GM11168 (cell line): ENCODE results near the gene PPP2CA.

Experiments
- in situ Hi-C: fragments of 300-500 bp; cut with MboI; formaldehyde crosslinking; loops from one replicate; pipeline ENCODE4 v1.12.0; 2022; ENCODE audit warnings: low sequenced_read_pairs; ENCODE audit not compliant: unreplicated experiment

PPP2CA gene

GRCh38 chr5:134206627-134207160 lies 19.2 kb downstream of the PPP2CA start:
- in situ Hi-C loops, result loop anchor here (10.0 kb wide), 1 partner anchor 158 kb away; the partner anchor contains the start of gene CDKL3

DNA sequence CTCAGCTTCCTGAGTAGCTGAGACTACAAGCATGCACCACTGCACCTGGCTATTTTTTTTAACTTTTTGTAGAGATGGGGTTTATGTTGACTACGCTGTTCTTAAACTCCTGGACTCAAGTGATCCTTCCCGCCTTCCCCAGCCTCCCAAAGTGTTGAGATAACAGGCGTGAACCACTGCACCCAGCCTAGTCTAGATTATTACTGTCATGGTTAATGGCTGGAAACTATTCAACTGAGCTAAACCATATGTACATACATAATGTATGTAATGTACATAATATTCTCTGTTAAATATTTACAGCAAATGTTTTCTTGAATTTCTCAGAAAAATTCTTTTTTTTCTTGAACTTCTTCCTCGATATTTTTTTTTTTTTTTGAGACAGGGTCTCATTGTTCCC lies 21.3 kb downstream of the PPP2CA start:
- in situ Hi-C loops, result loop anchor here (5.0 to 10.0 kb wide), 2 partner anchors 73 to 160 kb away; partner anchors contain the start of gene CDKL3

- in situ Hi-C loops, result loop anchor here (5.0 to 10.0 kb wide), 2 partner anchors 74 to 161 kb away; partner anchors contain the start of gene CDKL3
These were observed 22.2 kb downstream of the PPP2CA start for GRCh38 chr5:134203630-134204029.

GRCh38 chr5:134195666-134196065 lies 30.2 kb downstream of the PPP2CA start:
- in situ Hi-C loops, result loop anchor here (10.0 kb wide), 1 partner anchor 389 kb away; no protein-coding TSS in a partner anchor

DNA sequence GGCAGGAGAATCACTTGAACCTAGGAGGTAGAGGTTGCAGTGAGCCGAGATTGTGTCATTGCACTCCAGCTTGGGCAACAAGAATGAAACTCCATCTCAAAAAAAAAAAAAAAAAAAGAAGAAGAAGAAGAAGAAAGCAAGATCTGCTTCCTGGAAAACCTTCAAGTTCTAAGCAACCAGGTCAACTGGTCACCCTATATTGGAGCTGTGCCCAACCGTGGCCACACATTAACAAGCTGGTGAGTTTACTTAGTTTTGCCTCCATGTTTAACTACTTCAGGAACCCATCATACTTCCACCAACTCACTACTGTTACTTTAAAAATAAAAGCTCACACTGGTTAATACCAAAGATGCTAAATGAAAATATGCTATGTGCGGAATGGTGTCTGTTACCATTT lies 36.8 kb downstream of the PPP2CA start:
- in situ Hi-C loops, result loop anchor here (10.0 kb wide), 1 partner anchor 96 kb away; no protein-coding TSS in a partner anchor

GRCh38 chr5:134188092-134188491 lies 37.8 kb downstream of the PPP2CA start:
- in situ Hi-C loops, result loop anchor here (10.0 kb wide), 1 partner anchor 97 kb away; no protein-coding TSS in a partner anchor

DNA sequence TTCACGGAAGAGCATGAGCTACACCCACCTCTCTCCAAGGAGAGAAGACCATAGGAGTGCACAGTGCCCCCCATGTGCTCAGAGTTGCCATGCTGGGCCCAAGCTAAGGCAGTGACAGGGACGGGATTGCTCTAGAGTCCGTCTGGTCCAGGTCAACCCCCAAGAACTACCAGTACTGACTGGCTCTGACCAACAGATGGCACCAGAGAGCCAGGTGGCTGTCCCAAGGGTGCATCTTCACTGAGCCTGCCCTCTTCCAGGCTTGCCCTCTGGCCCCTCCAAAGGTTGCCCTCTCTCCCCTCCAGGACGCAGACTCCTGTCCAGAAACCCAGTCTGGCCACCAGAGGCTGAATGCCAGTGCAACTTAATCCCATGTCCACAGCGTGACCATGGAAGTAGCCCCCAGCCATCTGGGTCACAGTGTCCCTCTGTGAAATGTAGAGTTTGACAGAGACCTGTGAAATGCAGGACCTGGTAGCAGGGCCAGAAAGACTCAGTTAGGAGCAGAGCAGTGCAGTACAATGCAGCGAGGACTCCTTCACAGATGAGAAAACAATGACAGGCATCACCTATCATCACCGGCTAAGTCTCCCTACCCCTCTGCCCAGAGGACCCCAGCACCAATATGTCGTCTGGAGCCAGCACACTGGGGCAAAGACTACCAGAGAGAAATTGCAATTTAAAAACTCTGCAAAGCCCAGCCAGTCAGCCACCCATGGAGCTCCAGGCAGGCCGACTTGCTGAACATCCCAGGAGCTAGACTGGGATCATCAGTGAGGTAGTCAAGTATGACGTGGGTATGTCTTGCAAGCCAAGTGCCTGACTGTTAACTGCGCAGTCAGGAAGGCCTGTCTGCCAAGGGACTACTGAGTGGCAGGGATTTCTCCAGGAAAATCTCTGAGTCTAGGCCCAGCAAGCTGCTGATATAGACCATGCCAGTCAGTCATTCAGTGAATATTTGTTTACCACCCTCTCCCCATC lies 41.4 kb downstream of the PPP2CA start:
- in situ Hi-C loops, result loop anchor here (10.0 kb wide), 1 partner anchor 100 kb away; no protein-coding TSS in a partner anchor

DNA sequence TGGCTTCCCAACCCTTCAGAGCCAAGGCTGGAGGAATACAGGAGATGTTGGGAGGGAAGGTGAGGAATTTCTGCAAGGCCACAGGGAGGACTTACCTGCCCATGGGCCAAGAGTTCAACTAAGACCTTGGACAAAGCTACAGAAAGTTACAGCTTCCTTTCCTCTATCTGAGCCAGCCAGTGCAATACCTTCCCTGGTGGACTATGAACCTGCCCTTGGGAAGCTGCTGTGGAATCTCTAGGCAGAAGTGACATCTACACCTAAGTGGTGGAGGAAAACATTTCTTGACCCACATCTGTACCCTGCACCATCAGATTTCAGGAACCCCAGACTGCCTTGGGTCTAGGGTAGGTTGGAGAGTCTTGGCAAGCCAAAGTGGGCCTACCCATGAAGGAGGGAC lies 42.4 kb downstream of the PPP2CA start:
- in situ Hi-C loops, result loop anchor here (10.0 kb wide), 1 partner anchor 101 kb away; no protein-coding TSS in a partner anchor

GRCh38 chr5:134178096-134178419 lies 47.8 kb downstream of the PPP2CA start:
- in situ Hi-C loops, result no loop called here

DNA sequence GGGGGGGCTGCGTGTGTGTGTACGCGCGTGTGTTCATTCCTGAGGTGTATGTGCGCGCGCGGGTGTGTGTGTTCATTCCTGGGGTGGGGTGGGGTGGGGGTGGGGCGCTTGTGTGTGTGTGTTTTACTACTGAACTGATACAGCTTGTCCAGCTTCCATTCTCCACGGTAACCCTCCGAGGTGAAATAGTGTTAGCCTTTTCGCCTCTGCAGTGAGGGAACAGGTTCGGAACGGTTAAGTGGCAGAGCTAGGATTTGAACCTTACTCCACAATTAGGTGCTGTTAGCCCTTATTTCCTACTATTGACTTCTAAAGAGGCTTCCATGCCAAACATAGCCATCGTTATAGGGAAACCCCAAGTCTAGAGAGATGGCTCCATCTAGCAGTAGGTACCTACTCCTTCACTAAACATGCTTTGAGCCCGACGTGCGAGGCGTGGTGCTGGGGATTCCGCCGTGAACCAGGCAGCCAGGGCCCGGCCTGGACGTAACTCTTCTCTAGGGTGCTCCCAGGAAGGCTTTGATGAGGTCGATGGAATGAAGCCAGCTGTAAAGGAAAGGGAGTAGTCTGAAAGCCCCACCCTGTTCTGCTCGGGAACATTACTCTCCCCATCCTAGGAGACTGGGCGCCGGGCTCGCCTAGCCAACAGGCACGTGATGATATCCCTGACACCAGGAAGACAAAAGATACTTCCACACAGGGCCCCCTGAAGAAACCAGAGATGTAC lies 48.3 kb downstream of the PPP2CA start:
- in situ Hi-C loops, result no loop called here

- in situ Hi-C loops, result no loop called here
These were observed 49.1 kb downstream of the PPP2CA start, which contains the start of gene SKP1 for GRCh38 chr5:134176511-134177368. TSS of gene SKP1 (minus strand) at chr5:134176950. CDS start at chr5:134174022, 2,928 bp downstream.

- in situ Hi-C loops, result no loop called here
These were observed 49.9 kb downstream of the PPP2CA start for GRCh38 chr5:134175921-134176510.

- in situ Hi-C loops, result no loop called here
These were observed 50.7 kb downstream of the PPP2CA start for GRCh38 chr5:134174841-134175839.

DNA sequence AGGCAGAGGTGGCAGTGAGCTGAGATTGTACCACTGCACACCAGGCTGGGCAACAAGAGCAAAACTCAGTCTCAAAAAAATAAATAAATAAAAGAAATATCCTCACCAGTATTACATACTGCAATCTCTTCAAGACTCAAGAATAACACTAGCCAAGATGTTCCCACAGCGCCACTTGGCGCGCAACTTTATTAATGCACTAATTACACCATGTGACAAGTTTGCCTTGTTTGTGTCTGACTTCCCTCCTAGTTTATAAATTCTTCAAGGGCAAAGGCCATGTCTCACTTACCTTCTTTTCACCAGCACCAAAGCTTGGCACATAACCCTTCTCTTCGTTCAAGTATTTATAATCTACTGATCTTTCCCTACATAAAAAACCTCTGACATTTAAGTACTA lies 53.9 kb downstream of the PPP2CA start:
- in situ Hi-C loops, result no loop called here

- in situ Hi-C loops, result no loop called here
These were observed 63.3 kb downstream of the PPP2CA start for GRCh38 chr5:134162592-134162991.

DNA sequence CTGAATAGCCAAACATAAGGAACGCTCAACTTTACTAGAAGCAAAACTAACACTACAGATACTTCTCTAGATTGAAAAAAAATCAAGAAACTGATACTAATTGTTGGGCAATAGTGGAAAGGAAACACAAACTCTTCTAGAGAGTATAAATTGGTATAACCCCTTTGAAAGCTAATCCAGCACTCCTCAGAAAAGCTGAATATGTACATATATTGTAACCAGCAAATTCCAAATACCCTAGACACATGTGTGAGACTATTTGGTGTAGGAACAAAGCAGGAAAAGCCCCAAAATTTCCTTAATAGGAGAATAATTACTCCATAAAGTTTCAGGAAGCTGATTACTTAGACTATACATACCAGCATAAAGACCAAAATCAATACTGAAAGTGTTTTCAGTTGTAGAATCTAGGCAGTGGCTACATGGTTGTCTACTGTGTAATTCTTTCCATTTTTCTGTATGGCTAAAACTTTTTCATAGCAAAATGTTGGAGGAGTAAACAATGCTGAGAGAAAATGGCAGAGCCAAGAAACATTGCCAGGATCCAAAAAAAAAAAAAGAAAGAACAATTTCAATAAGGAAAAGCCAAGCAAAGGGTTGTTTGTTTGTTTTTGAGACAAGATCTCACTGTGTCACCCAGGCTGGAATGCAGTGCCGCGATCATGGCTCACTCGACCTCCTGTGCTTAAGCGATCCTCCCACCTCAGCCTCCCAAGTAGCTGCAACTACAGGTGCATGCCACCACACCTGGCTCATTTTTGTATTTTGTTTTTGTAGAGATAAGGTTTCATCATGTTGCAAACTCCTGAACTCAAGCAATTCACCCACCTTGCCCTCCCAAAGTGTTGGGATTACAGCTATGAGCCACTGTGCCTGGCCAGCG lies 64.1 kb downstream of the PPP2CA start:
- in situ Hi-C loops, result no loop called here

DNA sequence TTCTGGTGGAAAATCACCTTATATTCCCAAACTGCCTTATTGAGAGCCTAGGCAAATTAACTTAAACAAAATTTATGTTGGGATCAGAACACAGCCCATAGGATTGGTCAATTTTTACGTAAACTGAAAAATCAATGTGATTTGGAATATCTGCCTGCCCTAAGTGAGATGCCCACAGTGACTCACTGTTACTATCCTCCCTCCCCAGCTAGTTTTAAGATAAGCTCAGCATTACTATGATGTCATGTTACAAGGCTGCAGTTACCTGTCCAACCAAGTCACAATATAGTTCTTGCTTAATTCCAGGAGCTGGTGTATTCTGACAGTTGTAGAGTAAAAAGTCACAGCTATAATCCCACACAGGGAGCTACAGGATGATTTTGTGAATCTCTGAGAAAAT lies 72.2 kb downstream of the PPP2CA start:
- in situ Hi-C loops, result no loop called here
